ENCODE results near the gene DAPK1. TPM values are rescaled to one million over a fixed set of nuclear protein-coding genes. Genes with fewer than 3 reads are reported as not detected.

Gene DAPK1
- total and polyA plus RNA-seq, 8 donors = 29.1 to 98.7 (median 45.4) TPM

DNA sequence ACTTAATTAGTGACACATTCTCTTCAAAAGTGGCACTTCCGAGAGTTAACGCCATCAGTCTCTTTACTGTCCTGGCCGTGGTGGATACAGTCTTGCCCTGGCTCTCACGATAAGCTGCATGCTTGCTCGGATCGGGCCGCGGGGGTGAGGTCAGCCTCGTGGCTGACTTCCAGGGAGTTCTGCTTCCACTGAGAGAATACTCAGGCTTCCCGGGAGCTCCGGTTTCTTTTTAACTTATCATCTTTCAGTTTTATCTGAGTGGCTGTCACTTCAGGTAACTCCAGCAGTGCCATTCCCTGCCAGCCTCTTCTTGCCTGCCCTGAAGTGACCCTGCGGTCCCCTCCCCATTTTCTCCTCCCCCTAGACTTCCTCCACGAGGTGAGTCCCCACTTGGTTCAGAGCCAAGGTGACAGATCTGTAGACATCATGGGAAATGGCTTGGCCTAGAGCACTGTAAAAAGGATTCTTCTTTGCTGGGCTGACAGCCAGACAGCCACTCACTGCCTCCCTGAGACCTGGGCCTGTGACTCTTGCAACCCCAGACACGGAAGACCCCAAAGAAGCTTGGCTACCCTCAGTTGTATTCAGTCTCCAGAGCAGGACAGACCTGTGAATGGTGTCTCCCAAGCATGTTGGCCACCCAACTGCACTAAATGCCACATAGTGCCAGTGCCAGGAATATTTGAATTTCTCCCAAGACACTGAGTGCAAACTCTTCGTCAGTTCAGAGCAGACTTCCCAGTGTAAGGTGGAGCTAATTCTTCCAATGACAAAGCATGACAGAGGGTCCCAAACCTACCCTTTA lies 95.1 kb downstream of the DAPK1 start:
- intact Hi-C loops (cut with DNase I) = no loop called here
- no peak for FAIRE-seq
- H3K36me3 ChIP-seq = no peaks in the 10 kb centered on the region
- ATAC-seq = peak; percentile 85 to 90 (median 86)
- H3K27me3 ChIP-seq = no peaks in the 10 kb centered on the region
- H3K4me3 ChIP-seq = peak overlapping the region in 1 of 4 donors; percentile 12
- 4 to 6% methylated on average over 15 of the region's 15 CpGs for WGBS, 2 donors
- H3K4me1 ChIP-seq = peaks cover 43 to 60% (median 50%) of the 10 kb centered on the region in 3 donors
- H3K27ac ChIP-seq = peak overlapping the region in 3 of 4 donors; percentile 16 to 51 (median 43)
- peak; percentile 76 to 88 (median 80) for DNase-seq
- no peaks in the 10 kb centered on the region for H3K9me3 ChIP-seq
- TF ChIP-seq, protein P1, sequence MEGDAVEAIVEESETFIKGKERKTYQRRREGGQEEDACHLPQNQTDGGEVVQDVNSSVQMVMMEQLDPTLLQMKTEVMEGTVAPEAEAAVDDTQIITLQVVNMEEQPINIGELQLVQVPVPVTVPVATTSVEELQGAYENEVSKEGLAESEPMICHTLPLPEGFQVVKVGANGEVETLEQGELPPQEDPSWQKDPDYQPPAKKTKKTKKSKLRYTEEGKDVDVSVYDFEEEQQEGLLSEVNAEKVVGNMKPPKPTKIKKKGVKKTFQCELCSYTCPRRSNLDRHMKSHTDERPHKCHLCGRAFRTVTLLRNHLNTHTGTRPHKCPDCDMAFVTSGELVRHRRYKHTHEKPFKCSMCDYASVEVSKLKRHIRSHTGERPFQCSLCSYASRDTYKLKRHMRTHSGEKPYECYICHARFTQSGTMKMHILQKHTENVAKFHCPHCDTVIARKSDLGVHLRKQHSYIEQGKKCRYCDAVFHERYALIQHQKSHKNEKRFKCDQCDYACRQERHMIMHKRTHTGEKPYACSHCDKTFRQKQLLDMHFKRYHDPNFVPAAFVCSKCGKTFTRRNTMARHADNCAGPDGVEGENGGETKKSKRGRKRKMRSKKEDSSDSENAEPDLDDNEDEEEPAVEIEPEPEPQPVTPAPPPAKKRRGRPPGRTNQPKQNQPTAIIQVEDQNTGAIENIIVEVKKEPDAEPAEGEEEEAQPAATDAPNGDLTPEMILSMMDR (IDR thresholded peaks at IDR 0.05) = no peak

DNA sequence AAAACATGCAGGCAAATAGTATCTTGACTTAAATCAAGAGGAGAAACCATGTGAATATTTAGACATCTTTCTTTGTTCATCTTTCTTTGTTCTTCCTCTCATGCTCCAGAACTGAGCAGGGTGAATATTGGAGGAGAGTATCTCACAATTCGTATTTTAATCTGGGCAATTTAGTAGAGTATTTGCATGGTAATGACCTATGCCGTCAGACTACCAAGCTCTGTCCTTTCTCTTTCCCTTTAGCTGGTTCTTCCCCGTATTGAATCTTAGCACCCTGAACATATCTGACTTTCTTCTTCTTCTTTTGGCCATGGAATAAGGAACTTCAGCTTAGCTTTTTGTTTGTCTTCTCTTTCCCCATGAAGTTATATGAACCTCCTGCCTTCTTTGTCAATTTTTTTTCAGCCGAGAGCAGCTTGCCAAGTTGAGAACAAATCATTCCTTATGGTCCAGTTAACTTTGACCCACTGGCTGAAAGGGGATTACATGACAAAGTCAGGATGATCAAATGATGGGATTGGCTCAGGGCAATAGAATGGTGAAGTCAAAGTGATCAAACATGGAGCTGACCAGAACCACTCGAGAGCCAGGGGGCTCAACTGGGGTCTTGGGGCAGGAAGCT lies 95.8 kb downstream of the DAPK1 start:
- H3K4me1 ChIP-seq = peaks cover 44 to 61% (median 52%) of the 10 kb centered on the region in 3 donors
- H3K9me3 ChIP-seq = no peaks in the 10 kb centered on the region
- TF ChIP-seq, protein P1 (IDR thresholded peaks at IDR 0.05) = no peak
- no peak for DNase-seq
- no peaks in the 10 kb centered on the region for H3K36me3 ChIP-seq
- ATAC-seq = peak in 2 of 4 donors; percentile 6 to 11
- no peak for FAIRE-seq
- H3K4me3 ChIP-seq = no peak overlapping the region
- no peaks in the 10 kb centered on the region for H3K27me3 ChIP-seq
- 63 to 75% methylated on average over 5 of the region's 5 CpGs for WGBS, 2 donors
- intact Hi-C loops (cut with DNase I) = no loop called here
- peak overlapping the region in 3 of 4 donors; percentile 10 to 43 (median 16) for H3K27ac ChIP-seq

DNA sequence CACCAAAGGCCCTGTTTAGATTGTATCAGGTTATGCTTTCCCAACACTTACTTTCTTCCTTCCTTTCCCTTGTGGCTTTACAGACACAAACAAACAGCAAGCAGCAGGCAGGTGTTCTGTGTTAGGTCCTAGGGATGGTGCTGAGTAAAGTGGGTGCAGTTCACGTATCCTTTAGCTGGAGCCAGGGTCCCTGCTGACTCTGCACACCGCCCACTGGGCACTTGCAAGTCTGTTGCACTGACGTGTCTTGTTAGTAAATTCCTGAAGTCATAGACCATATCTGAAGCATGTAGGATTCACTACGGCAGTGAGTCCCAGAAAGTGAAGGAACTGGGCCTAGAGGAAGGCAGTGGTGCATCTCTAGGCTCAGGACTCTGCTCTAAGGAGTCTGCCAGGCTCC lies 96.5 kb downstream of the DAPK1 start:
- TF ChIP-seq, protein P1 (IDR thresholded peaks at IDR 0.05) = no peak
- WGBS, 2 donors = 92 to 94% methylated on average over 4 of the region's 4 CpGs
- H3K27ac ChIP-seq = peak overlapping the region in 2 of 4 donors; percentile 10 to 36
- DNase-seq (no peak), FAIRE-seq (no peak), ATAC-seq (no peak)
- H3K36me3 ChIP-seq = no peaks in the 10 kb centered on the region
- H3K4me1 ChIP-seq = peaks cover 44 to 67% (median 59%) of the 10 kb centered on the region in 3 donors
- intact Hi-C loops (cut with DNase I) = no loop called here
- H3K4me3 ChIP-seq = no peak overlapping the region
- H3K9me3 ChIP-seq = no peaks in the 10 kb centered on the region
- H3K27me3 ChIP-seq = no peaks in the 10 kb centered on the region

DNA sequence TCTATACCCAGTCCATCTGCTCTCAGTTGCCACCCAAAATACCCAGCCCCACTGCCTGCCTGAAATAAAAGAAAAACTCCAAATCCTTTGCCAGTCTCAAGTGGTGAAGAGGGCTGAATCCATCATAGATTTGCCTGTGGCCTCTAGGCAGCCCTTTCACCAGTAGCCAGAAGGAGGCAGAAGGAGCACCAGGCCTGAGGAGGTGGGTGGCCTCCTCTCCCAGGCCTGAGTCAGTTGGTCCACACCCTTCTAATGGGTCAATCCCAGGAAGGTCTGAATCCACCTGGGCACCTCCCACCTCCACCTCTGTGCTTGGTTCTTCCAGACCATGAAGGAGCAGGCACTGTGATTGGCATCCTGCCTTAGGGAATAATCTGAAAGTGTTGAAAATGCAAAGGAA lies 97.0 kb downstream of the DAPK1 start:
- Histone ChIP-seq H3K4me1 (peaks cover 47 to 72% (median 63%) of the 10 kb centered on the region in 3 donors), H3K27ac (peak overlapping the region in 1 of 4 donors; percentile 10), H3K4me3 (no peak overlapping the region), H3K36me3 (no peaks in the 10 kb centered on the region), H3K27me3 (no peaks in the 10 kb centered on the region), H3K9me3 (no peaks in the 10 kb centered on the region)
- no peak for ATAC-seq
- intact Hi-C loops (cut with DNase I) = no loop called here
- DNase-seq = no peak
- TF ChIP-seq, protein P1 (IDR thresholded peaks at IDR 0.05) = no peak
- no peak for FAIRE-seq
